MM.1S (cell line): ENCODE results near the gene GLIS2.

ENCODE experiments used
- DNase-seq: peaks from one replicate; pipeline ENCODE4 v3.0.0-alpha.2; 2015
- H2AFZ ChIP-seq: fragments of 300-600 bp; sonication (generic); 2 replicates; pipeline ENCODE4 v1.6.0; 2016; ENCODE audit warnings: antibody characterized with exemption, low read length
- H3F3A ChIP-seq: fragments of 300-600 bp; sonication (generic); 2 replicates; pipeline ENCODE4 v1.6.1; 2016; ENCODE audit warnings: mild to moderate bottlenecking, antibody characterized with exemption, low read length, moderate library complexity, mixed read lengths; ENCODE audit not compliant: insufficient read depth
- H3K27ac ChIP-seq: fragments of 300-600 bp; sonication (generic); 2 replicates; pipeline ENCODE4 v1.5.1; 2016; ENCODE audit warnings: mild to moderate bottlenecking, low read length
- H3K27me3 ChIP-seq: fragments of 300-600 bp; sonication (generic); replicated peaks from 2 replicates; pipeline ENCODE4 v1.6.0; 2016; ENCODE audit warnings: low read length; ENCODE audit not compliant: insufficient read depth
- H3K36me3 ChIP-seq: fragments of 300-600 bp; sonication (generic); replicated peaks from 2 replicates; pipeline ENCODE4 v1.6.1; 2016; ENCODE audit warnings: mild to moderate bottlenecking, low read length, mixed read lengths; ENCODE audit not compliant: insufficient read depth
- H3K4me1 ChIP-seq: fragments of 300-600 bp; sonication (generic); 2 replicates; pipeline ENCODE4 v1.6.1; 2016; ENCODE audit warnings: low read length, mixed read lengths
- H3K4me2 ChIP-seq: fragments of 300-600 bp; sonication (generic); 2 replicates; pipeline ENCODE4 v1.6.0; 2016; ENCODE audit warnings: low read depth, low read length
- H3K4me3 ChIP-seq: fragments of 300-600 bp; sonication (generic); 2 replicates; pipeline ENCODE4 v1.5.1; 2016; ENCODE audit warnings: low read length, mixed read lengths
- H3K79me2 ChIP-seq: fragments of 300-600 bp; sonication (generic); 2 replicates; pipeline ENCODE4 v1.6.1; 2016; ENCODE audit warnings: mixed run types, low read length, mixed read lengths
- H3K9ac ChIP-seq: fragments of 300-600 bp; sonication (generic); 2 replicates; pipeline ENCODE4 v1.6.1; 2016; ENCODE audit warnings: low read length, mixed read lengths
- H3K9me2 ChIP-seq: fragments of 300-600 bp; sonication (generic); replicated peaks from 2 replicates; pipeline ENCODE4 v1.6.1; 2016; ENCODE audit warnings: mild to moderate bottlenecking, low read length, mixed read lengths; ENCODE audit not compliant: insufficient read depth
- H3K9me3 ChIP-seq: fragments of 300-600 bp; sonication (generic); replicated peaks from 2 replicates; pipeline ENCODE4 v1.6.1; 2016; ENCODE audit warnings: mild to moderate bottlenecking, low read length, mixed read lengths; ENCODE audit not compliant: insufficient read depth
- H4K20me1 ChIP-seq: fragments of 300-600 bp; sonication (generic); 2 replicates; pipeline ENCODE4 v1.6.1; 2016; ENCODE audit warnings: mild to moderate bottlenecking, low read length, moderate library complexity, mixed read lengths; ENCODE audit not compliant: insufficient read depth
- EZH2 ChIP-seq: fragments of 300-600 bp; sonication (generic); optimal IDR thresholded peaks from 2 replicates; pipeline ENCODE3; 2017; ENCODE audit warnings: low read depth, mild to moderate bottlenecking, antibody characterized with exemption, low read length, mixed read lengths
- EZH2phosphoT487 ChIP-seq: fragments of 300-600 bp; sonication (generic); IDR thresholded peaks from 2 replicates; pipeline ENCODE4 v1.6.1; 2018; ENCODE audit warnings: antibody characterized with exemption, low read length
- TF ChIP-seq, protein P1 (sequence below): fragments of 300-600 bp; sonication (generic); IDR thresholded peaks from 2 replicates; pipeline ENCODE4 v1.5.1; 2016; ENCODE audit warnings: antibody characterized with exemption, low read length, mixed read lengths

Gene GLIS2

DNA sequence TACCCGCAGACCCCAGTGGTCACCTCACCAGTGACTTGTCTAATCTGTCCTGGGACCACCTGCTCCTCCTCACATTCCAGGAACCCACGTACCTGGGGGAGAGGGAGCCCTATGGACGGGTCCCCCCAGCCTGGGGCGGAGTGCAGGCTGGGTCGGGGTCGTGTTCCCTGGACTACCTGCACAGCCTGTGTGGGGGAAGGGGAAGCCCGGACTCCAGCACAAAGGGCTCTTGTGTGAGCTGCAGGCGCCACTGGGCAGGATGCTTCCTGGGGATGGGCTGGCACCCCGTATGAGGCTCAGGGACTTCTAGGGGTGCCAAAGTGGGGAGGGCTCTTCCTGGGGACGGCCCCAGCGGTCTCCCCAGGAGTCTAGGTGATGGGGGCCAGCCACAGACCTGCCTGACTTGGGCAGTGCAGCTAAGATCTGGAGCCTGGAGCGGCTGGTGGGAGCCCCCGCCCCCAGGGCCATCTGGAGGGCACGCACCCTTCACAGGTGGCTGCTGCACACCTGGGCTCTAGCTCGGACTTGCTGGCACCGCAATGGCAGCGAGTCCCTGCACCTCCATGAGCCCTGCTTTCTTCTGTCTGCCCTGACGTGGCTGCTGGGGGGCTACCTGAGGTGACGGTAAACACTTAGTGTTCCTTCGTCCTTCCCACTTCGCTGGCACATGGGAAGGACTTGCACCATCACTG, 63.3 kb downstream of the GLIS2 start:
- Histone ChIP-seq H3F3A (no peaks in the 10 kb centered on the region), H3K9me3 (no peaks in the 10 kb centered on the region), H3K4me2 (no peak overlapping the region)

DNA sequence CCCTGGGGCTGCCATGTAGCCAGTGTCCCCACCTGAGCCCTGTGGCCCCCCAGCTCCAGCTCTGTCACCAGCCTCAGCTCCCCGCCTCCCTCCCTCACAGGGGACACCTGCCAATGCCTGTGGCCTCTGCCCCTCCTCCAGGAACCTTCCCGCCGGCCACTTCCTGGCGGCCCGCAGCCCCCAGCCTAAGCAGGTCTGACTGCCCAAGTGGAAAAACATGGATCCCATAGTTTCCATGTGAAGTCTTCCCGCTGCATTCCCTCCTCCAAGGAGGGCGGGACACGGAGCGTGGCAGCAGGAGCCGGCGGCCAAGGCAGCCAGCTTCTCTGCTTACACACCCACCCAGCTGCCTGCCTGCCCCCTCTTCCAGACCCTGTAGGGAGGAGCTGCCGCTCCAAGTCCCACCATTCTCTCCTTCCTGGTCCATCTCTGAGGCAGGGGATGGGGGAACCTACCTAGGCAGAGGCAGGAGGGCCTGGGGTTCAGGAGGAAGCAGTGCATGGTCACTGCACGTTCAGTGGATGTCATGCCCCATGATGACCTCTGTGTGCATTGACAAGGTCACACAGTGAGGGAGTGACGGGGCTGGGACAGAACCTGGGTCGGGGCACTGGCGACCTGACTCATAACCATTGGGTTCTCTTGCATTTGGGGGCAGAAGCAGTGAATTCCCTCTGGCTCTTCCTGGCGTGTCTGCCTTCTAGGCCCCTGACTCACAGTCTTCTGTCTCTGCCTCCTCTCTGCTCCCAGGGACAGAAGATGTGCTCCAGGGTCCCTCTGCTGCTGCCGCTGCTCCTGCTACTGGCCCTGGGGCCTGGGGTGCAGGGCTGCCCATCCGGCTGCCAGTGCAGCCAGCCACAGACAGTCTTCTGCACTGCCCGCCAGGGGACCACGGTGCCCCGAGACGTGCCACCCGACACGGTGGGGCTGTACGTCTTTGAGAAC, 64.5 kb downstream of the GLIS2 start:
- DNase-seq = no peak
- Histone ChIP-seq H3K36me3 (no peaks in the 10 kb centered on the region), H3K79me2 (no peaks in the 10 kb centered on the region; the same call in 1 of the 2 replicates), H2AFZ (no peak overlapping the region), H3K4me2 (no peak overlapping the region), H3K9me3 (no peaks in the 10 kb centered on the region), H3K9me2 (no peaks in the 10 kb centered on the region), H3K27me3 (no peaks in the 10 kb centered on the region), H3K9ac (no peak overlapping the region), H3K4me1 (no peaks in the 10 kb centered on the region), H3K4me3 (no peak overlapping the region), H3F3A (no peaks in the 10 kb centered on the region), H3K27ac (no peak overlapping the region), H4K20me1 (no peaks in the 10 kb centered on the region)
- TF ChIP-seq, protein P1, sequence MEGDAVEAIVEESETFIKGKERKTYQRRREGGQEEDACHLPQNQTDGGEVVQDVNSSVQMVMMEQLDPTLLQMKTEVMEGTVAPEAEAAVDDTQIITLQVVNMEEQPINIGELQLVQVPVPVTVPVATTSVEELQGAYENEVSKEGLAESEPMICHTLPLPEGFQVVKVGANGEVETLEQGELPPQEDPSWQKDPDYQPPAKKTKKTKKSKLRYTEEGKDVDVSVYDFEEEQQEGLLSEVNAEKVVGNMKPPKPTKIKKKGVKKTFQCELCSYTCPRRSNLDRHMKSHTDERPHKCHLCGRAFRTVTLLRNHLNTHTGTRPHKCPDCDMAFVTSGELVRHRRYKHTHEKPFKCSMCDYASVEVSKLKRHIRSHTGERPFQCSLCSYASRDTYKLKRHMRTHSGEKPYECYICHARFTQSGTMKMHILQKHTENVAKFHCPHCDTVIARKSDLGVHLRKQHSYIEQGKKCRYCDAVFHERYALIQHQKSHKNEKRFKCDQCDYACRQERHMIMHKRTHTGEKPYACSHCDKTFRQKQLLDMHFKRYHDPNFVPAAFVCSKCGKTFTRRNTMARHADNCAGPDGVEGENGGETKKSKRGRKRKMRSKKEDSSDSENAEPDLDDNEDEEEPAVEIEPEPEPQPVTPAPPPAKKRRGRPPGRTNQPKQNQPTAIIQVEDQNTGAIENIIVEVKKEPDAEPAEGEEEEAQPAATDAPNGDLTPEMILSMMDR = no peak
- no peak for TF ChIP-seq EZH2phosphoT487
- TF ChIP-seq EZH2 = no peak

More for the DNA sequence above, 63.3 kb downstream of the GLIS2 start:
- Histone ChIP-seq H3K27ac (no peak overlapping the region), H3K9ac (no peak overlapping the region), H3K4me3 (no peak overlapping the region), H4K20me1 (no peaks in the 10 kb centered on the region), H3K36me3 (no peaks in the 10 kb centered on the region), H3K9me2 (no peaks in the 10 kb centered on the region), H2AFZ (no peak overlapping the region), H3K79me2 (no peaks in the 10 kb centered on the region; the same call in 1 of the 2 replicates), H3K4me1 (no peaks in the 10 kb centered on the region), H3K27me3 (no peaks in the 10 kb centered on the region)
- TF ChIP-seq, protein P1 = no peak
- TF ChIP-seq EZH2 = no peak
- TF ChIP-seq EZH2phosphoT487 = no peak
- DNase-seq = no peak

DNA sequence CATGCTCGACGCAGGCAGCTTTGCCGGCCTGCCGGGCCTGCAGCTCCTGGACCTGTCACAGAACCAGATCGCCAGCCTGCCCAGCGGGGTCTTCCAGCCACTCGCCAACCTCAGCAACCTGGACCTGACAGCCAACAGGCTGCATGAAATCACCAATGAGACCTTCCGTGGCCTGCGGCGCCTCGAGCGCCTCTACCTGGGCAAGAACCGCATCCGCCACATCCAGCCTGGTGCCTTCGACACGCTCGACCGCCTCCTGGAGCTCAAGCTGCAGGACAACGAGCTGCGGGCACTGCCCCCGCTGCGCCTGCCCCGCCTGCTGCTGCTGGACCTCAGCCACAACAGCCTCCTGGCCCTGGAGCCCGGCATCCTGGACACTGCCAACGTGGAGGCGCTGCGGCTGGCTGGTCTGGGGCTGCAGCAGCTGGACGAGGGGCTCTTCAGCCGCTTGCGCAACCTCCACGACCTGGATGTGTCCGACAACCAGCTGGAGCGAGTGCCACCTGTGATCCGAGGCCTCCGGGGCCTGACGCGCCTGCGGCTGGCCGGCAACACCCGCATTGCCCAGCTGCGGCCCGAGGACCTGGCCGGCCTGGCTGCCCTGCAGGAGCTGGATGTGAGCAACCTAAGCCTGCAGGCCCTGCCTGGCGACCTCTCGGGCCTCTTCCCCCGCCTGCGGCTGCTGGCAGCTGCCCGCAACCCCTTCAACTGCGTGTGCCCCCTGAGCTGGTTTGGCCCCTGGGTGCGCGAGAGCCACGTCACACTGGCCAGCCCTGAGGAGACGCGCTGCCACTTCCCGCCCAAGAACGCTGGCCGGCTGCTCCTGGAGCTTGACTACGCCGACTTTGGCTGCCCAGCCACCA, 65.4 kb downstream of the GLIS2 start:
- no peaks in the 10 kb centered on the region; the same call in 1 of the 2 replicates for H3K79me2 ChIP-seq
- no peaks in the 10 kb centered on the region for H3K4me1 ChIP-seq
- H3K36me3 ChIP-seq = no peaks in the 10 kb centered on the region

More for the DNA sequence above, 65.4 kb downstream of the GLIS2 start:
- Histone ChIP-seq H3K9me2 (no peaks in the 10 kb centered on the region), H3F3A (no peaks in the 10 kb centered on the region), H3K9me3 (no peaks in the 10 kb centered on the region), H2AFZ (no peak overlapping the region), H3K27ac (no peak overlapping the region), H3K4me2 (no peak overlapping the region), H3K9ac (no peak overlapping the region), H3K27me3 (no peaks in the 10 kb centered on the region), H4K20me1 (no peaks in the 10 kb centered on the region), H3K4me3 (no peak overlapping the region)
- TF ChIP-seq EZH2phosphoT487 = no peak
- no peak for TF ChIP-seq EZH2
- TF ChIP-seq, protein P1 = no peak
- no peak for DNase-seq
